Measurements from ENCODE around the gene P2RX2.

GRCh38 chr12:132614861-132615578 lies 3.6 kb upstream of the P2RX2 start:
- TF ChIP-seq CTCF (IDR thresholded peaks at IDR 0.05; ENCODE audit: low read depth, low read length, poor library complexity, severe bottlenecking) (peak; percentile 93), EZH2phosphoT487 (IDR thresholded peaks at IDR 0.05; ENCODE audit: borderline replicate concordance, low read length) (no peak)
